Activated gamma-delta T cell treated with Interleukin-2 at 50 U/mL for 16 hours (primary cell): ENCODE results near the gene GRIN2D.

ENCODE experiments used
- DNase-seq: peaks from one replicate; pipeline ENCODE4 v3.0.0-alpha.2; 2020

Gene GRIN2D

GRCh38 chr19:48398375-48399235 is 5.1 kb downstream of the GRIN2D start:
- peak; percentile 82 for DNase-seq

GRCh38 chr19:48400018-48400742 is 6.7 kb downstream of the GRIN2D start:
- DNase-seq = no peak

- no peak for DNase-seq
These were observed 7.8 kb downstream of the GRIN2D start for GRCh38 chr19:48401287-48401686.

GRCh38 chr19:48403606-48404005 is 10.1 kb downstream of the GRIN2D start:
- peak; percentile 36 for DNase-seq

- DNase-seq = no peak
These were observed 11.7 kb downstream of the GRIN2D start for GRCh38 chr19:48405010-48405659.

GRCh38 chr19:48405850-48406249 is 12.4 kb downstream of the GRIN2D start:
- no peak for DNase-seq

GRCh38 chr19:48413879-48414587 is 20.6 kb downstream of the GRIN2D start:
- DNase-seq = no peak

- DNase-seq = peak; percentile 62
These were observed 21.9 kb downstream of the GRIN2D start for GRCh38 chr19:48415395-48415794.

GRCh38 chr19:48415806-48416221 is 22.3 kb downstream of the GRIN2D start:
- DNase-seq = no peak

- DNase-seq = no peak
These were observed 24.0 kb downstream of the GRIN2D start for GRCh38 chr19:48417421-48417820.

GRCh38 chr19:48418317-48419064 is 25.0 kb downstream of the GRIN2D start:
- DNase-seq = no peak

GRCh38 chr19:48419158-48419920 is 25.9 kb downstream of the GRIN2D start:
- DNase-seq = peak; percentile 65

- DNase-seq = no peak
These were observed 28.1 kb downstream of the GRIN2D start for GRCh38 chr19:48421548-48421947.

- no peak for DNase-seq
These were observed 31.3 kb downstream of the GRIN2D start for GRCh38 chr19:48424694-48425219.

GRCh38 chr19:48428670-48429069 is 35.2 kb downstream of the GRIN2D start:
- no peak for DNase-seq

GRCh38 chr19:48433337-48433736 is 39.9 kb downstream of the GRIN2D start:
- no peak for DNase-seq

- DNase-seq = no peak
These were observed 43.1 kb downstream of the GRIN2D start for GRCh38 chr19:48436586-48436985.

- DNase-seq = no peak
These were observed 48.0 kb downstream of the GRIN2D start for GRCh38 chr19:48441360-48442050.

GRCh38 chr19:48442116-48443035 is 48.9 kb downstream of the GRIN2D start:
- DNase-seq = no peak
